H1 (cell line): ENCODE measurements around the gene HYAL1. TPM values are rescaled to one million over a fixed set of nuclear protein-coding genes. Genes with fewer than 3 reads are reported as not detected.

Source experiments
- ATF3 ChIP-seq: IDR thresholded peaks from 2 replicates; pipeline ENCODE4 v1.6.1; 2011; ENCODE audit warnings: low read depth, mild to moderate bottlenecking, low read length; ENCODE audit not compliant: insufficient read depth
- BACH1 ChIP-seq: IDR thresholded peaks from 2 replicates; pipeline ENCODE4 v1.6.1; 2012; ENCODE audit warnings: low read length, improper control_type of control experiment
- CTBP2 ChIP-seq: IDR thresholded peaks from 2 replicates; pipeline ENCODE4 v1.7.0; 2011; ENCODE audit warnings: borderline replicate concordance, mild to moderate bottlenecking, moderate library complexity, mixed read lengths, low read length; ENCODE audit not compliant: insufficient read depth, insufficient read length
- CTCF ChIP-seq, 3 experiments: IDR thresholded peaks; 1 replicate in 2 of 3; 2 replicates in 1 of 3; pipeline versions ENCODE4 v1.5.1 to v1.6.1; 2011; ENCODE audit warnings: low read length in 3 of 3, mild to moderate bottlenecking in 3 of 3, inconsistent platforms in 2 of 3, low read depth in 1 of 3, moderate library complexity in 1 of 3; ENCODE audit not compliant: insufficient read depth in 1 of 3; ENCODE audit errors: control extremely low read depth in 1 of 3
- HDAC2 ChIP-seq, 2 experiments: fragments of 300-600 bp in 1 of 2; sonication (generic) in 1 of 2; IDR thresholded peaks; 2 replicates each; pipeline ENCODE4 v1.6.1; 2011 to 2012; ENCODE audit warnings: low read depth in 2 of 2, low read length in 2 of 2, mild to moderate bottlenecking in 2 of 2, moderate library complexity in 2 of 2, borderline replicate concordance in 1 of 2, inconsistent platforms in 1 of 2
- KDM4A ChIP-seq: IDR thresholded peaks from one replicate; pipeline ENCODE4 v1.7.1; 2012; ENCODE audit warnings: low read depth, mild to moderate bottlenecking, moderate library complexity, low read length, inconsistent platforms; ENCODE audit not compliant: severe bottlenecking
- MAX ChIP-seq: IDR thresholded peaks from 2 replicates; pipeline ENCODE4 v1.6.1; 2012; ENCODE audit warnings: inconsistent platforms
- NRF1 ChIP-seq: IDR thresholded peaks from 2 replicates; pipeline ENCODE4 v1.6.1; 2011; ENCODE audit warnings: mild to moderate bottlenecking, low read depth, low read length, improper control_type of control experiment
- PHF8 ChIP-seq: fragments of 200-600 bp; sonication (generic); conservative IDR thresholded peaks from 2 replicates; pipeline ENCODE4 v1.7.1; 2012; ENCODE audit warnings: low read depth, mild to moderate bottlenecking, inconsistent platforms, low read length, moderate library complexity
- SIN3A ChIP-seq, 2 experiments: IDR thresholded peaks in 1 of 2; conservative IDR thresholded peaks in 1 of 2; 2 replicates each; pipeline ENCODE4 v1.6.1; 2011 to 2012; ENCODE audit warnings: low read length in 2 of 2, improper control_type of control experiment in 1 of 2, low read depth in 1 of 2, mild to moderate bottlenecking in 1 of 2
- SIRT6 ChIP-seq: IDR thresholded peaks from one replicate; pipeline ENCODE4 v1.7.1; 2012; ENCODE audit warnings: low read length, inconsistent platforms
- TBP ChIP-seq: IDR thresholded peaks from 2 replicates; pipeline ENCODE4 v1.6.1; 2011; ENCODE audit warnings: low read depth, low read length, improper control_type of control experiment
- USF2 ChIP-seq: IDR thresholded peaks from 2 replicates; pipeline ENCODE4 v1.6.1; 2011; ENCODE audit warnings: low read length, improper control_type of control experiment
- polyA plus RNA-seq, 7 experiments: library from polyadenylated mRNA; depleted of rRNA in 3 of 7; stranded (reverse) in 5 of 7; unstranded in 2 of 7; fragments of >200 nt in 5 of 7; fragments of 200-250 nt in 2 of 7; gene quantifications; 1 replicate in 5 of 7; 2 replicates in 1 of 7; 4 replicates in 1 of 7; pipeline versions ENCODE4 v1.2.1 to v1.2.3, GENCODE V29; 2011 to 2013; ENCODE audit warnings: missing spikeins in 2 of 7, mixed read lengths in 2 of 7
- total RNA-seq: library from RNA; stranded (reverse); fragmentation: NEBNext Ultra II Directional; extraction: Animal tissue kit (Norgen Biotek cat#: 25700); gene quantifications from 2 replicates; pipeline ENCODE4 v1.2.1, GENCODE V29; 2021
- TF ChIP-seq, protein P1 (sequence below): IDR thresholded peaks from 2 replicates; pipeline ENCODE4 v1.6.1; 2012; ENCODE audit warnings: low read length, inconsistent platforms

The HYAL1 gene
- total and polyA plus RNA-seq, 2 of the 8 experiments (the other 6 are each of a cell fraction or from before 2014, with no cell fraction given), result 2.0 to 5.4 TPM

DNA sequence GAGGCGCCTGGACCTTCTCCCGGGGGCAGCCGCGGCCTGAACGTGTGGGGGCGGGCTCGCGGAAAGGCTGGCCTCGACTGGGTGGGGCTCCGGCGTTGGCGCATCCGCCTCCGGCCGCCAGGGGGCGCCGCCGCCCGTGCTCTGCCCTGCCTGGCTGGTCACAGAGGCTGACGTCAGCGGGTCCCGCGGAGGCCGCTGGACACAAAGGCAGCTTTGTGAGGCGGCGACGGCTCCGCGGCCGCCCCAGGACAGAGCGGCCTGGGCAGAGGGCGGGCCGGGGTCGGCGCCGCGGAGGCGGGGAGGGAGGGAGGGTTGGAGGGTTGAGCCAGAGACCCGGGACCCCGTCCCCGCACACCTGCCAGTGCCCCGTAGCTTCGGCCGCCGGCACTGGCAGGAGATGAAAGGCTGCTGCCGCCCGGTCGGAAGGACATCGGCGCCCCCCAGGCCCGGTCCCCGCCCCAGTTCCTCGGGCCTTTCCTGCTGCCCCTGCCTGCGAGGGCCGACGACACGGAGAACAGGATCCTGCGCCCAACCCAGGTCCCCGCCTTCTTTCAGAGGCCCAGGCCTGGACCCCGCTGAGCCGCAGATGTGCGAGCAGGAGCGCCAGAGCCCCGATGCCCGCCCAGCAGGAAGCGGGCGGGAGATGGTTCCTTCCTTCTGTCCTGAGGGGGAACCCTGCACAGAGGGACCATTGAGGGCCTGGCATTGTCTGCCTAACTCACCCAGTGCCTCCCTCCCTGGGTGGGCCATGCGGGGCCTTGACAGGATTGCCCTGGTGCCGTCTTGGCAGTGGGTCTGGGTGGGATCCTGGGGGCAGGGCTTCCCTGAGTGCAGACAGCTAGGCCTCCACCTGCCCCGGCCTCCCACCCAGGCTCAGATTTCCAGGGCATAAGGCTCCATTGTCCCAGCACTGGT, 43.1 kb downstream of the HYAL1 start (continued):
- no peak for TF ChIP-seq CTBP2
- TF ChIP-seq ATF3, result no peak
- peak; percentile 71 for TF ChIP-seq PHF8
- peak in 2 of 3 experiments; percentile 93 to 96; a peak in 3 of 4 replicates for TF ChIP-seq CTCF (IDR thresholded peaks at IDR 0.05; ENCODE audit: control extremely low read depth in 1 of 3, insufficient read depth in 1 of 3, low read depth in 1 of 3, low read length in 3 of 3)
- peak; percentile 49 for TF ChIP-seq MAX
- TF ChIP-seq HDAC2 (IDR thresholded peaks at IDR 0.05; ENCODE audit: borderline replicate concordance in 1 of 2, low read depth in 2 of 2, low read length in 2 of 2), result 0 out of 4 replicates have a peak, but pooled peaks of 1 of the 2 experiments have one; percentile 10
- peak; percentile 47; the same call in 1 of the 2 replicates for TF ChIP-seq TBP
- no peak for TF ChIP-seq USF2
- TF ChIP-seq, protein P1, sequence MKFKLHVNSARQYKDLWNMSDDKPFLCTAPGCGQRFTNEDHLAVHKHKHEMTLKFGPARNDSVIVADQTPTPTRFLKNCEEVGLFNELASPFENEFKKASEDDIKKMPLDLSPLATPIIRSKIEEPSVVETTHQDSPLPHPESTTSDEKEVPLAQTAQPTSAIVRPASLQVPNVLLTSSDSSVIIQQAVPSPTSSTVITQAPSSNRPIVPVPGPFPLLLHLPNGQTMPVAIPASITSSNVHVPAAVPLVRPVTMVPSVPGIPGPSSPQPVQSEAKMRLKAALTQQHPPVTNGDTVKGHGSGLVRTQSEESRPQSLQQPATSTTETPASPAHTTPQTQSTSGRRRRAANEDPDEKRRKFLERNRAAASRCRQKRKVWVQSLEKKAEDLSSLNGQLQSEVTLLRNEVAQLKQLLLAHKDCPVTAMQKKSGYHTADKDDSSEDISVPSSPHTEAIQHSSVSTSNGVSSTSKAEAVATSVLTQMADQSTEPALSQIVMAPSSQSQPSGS, result peak; percentile 99
- no peak for TF ChIP-seq NRF1
- TF ChIP-seq BACH1, result peak; percentile 32; the same call in 1 of the 2 replicates
- TF ChIP-seq KDM4A, result peak; percentile 29
- 0 out of 4 replicates have a peak, but pooled peaks of 1 of the 2 experiments have one; percentile 2 for TF ChIP-seq SIN3A (conservative IDR thresholded peaks at IDR 0.05 in 1 of 2, IDR thresholded peaks at IDR 0.05 in 1 of 2; ENCODE audit: low read depth in 1 of 2, low read length in 2 of 2)
- no peak for TF ChIP-seq SIRT6
